ENCODE data around the gene SULT1A1. TPM values are rescaled to one million over a fixed set of nuclear protein-coding genes. Genes with fewer than 3 reads are reported as not detected.
A peak's percentile ranks its signal among the peaks of the same experiment; 100 is the strongest.
"Not testable (repeated sequence)": the region's sequence is repeated elsewhere in the genome, so short reads cannot be mapped to it uniquely, and the experiment has no call there.

The SULT1A1 gene
- total RNA-seq (2022) (4.2 and 5.3 TPM in 2 replicates), Bru-seq, nascent RNA (percentile 47 among the genes with signal in this experiment), BruChase-seq, experiment 1, labeled RNA remaining after a 6-hour chase (percentile 37 among the genes with signal in this experiment), BruChase-seq, experiment 2, labeled RNA remaining after a 2-hour chase (percentile 47 among the genes with signal in this experiment)
- long read RNA-seq, partial matches to known transcripts = 3 of 12 reads
- long read RNA-seq, other reads (novel, unspliced or antisense) = 6 of 12 reads

- CTCF ChIA-PET = no interaction called here
- Mint-ChIP-seq H3K27ac (ENCODE audit: low read depth, unreplicated experiment) (no peak within 1 kb of the TSS), H3K36me3 (ENCODE audit: insufficient read depth, unreplicated experiment) (no peaks in the 10 kb centered on the region), H3K4me3 (ENCODE audit: unreplicated experiment) (no peak within 1 kb of the TSS), H3K27me3 (ENCODE audit: insufficient read depth, unreplicated experiment) (no peaks in the 10 kb centered on the region), H3K9me3 (ENCODE audit: unreplicated experiment) (no peaks in the 10 kb centered on the region), H3K4me1 (ENCODE audit: insufficient read depth, unreplicated experiment) (no peaks in the 10 kb centered on the region)
- TF ChIP-seq CTCF (IDR thresholded peaks at IDR 0.05; ENCODE audit: unreplicated experiment) = no peak
- POLR2A ChIA-PET = no interaction called here
- intact Hi-C loops (cut with micrococcal nuclease) = no loop called here
- no TSS peak for BruUV-seq (replicated peaks)
- DNase-seq (ENCODE audit: unreplicated experiment) = peak; percentile 23
These were observed at the start of gene SULT1A1 for GRCh38 chr16:28609631-28610594. SULT1A1 (minus strand) TSS chr16:28610044; CDS start chr16:28608855, 1,189 bp downstream.

GRCh38 chr16:28639959-28640358 lies 30.1 kb upstream of the SULT1A1 start:
- BruUV-seq (replicated peaks); H3K4me3 Mint-ChIP-seq (ENCODE audit: unreplicated experiment); H3K27ac Mint-ChIP-seq (ENCODE audit: low read depth, unreplicated experiment); DNase-seq (ENCODE audit: unreplicated experiment); H3K4me1 Mint-ChIP-seq (ENCODE audit: insufficient read depth, unreplicated experiment); CTCF ChIA-PET; H3K36me3 Mint-ChIP-seq (ENCODE audit: insufficient read depth, unreplicated experiment); H3K9me3 Mint-ChIP-seq (ENCODE audit: unreplicated experiment); intact Hi-C loops (cut with micrococcal nuclease); POLR2A ChIA-PET; H3K27me3 Mint-ChIP-seq (ENCODE audit: insufficient read depth, unreplicated experiment): not testable (repeated sequence)

DNA sequence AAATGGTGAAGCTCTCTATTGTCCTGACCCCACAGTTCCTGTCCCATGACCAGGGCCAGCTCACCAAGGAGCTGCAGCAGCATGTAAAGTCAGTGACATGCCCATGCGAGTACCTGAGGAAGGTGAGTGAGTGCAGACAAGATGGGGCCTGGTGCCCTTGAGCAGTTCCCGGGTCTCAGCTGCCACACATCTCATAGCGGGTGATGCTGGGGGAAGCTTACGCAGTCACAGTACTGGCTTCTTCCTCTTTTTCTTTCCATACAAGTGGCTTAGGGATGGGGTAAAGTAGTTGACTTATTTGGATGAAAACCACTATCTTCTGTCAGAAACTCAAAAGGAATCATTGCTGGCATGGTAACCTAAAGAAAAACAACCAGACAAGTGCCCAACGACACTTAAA lies 28.5 kb upstream of the SULT1A1 start:
- BruUV-seq (replicated peaks); H3K4me3 Mint-ChIP-seq (ENCODE audit: unreplicated experiment); H3K27me3 Mint-ChIP-seq (ENCODE audit: insufficient read depth, unreplicated experiment); intact Hi-C loops (cut with micrococcal nuclease); POLR2A ChIA-PET; H3K9me3 Mint-ChIP-seq (ENCODE audit: unreplicated experiment); DNase-seq (ENCODE audit: unreplicated experiment); H3K4me1 Mint-ChIP-seq (ENCODE audit: insufficient read depth, unreplicated experiment); CTCF ChIA-PET; H3K36me3 Mint-ChIP-seq (ENCODE audit: insufficient read depth, unreplicated experiment): not testable (repeated sequence)
- H3K27ac Mint-ChIP-seq (ENCODE audit: low read depth, unreplicated experiment) = peak overlapping the region; percentile 69

- H3K4me1 Mint-ChIP-seq (ENCODE audit: insufficient read depth, unreplicated experiment); H3K27me3 Mint-ChIP-seq (ENCODE audit: insufficient read depth, unreplicated experiment); POLR2A ChIA-PET; H3K36me3 Mint-ChIP-seq (ENCODE audit: insufficient read depth, unreplicated experiment); CTCF ChIA-PET; H3K9me3 Mint-ChIP-seq (ENCODE audit: unreplicated experiment); intact Hi-C loops (cut with micrococcal nuclease); H3K4me3 Mint-ChIP-seq (ENCODE audit: unreplicated experiment); DNase-seq (ENCODE audit: unreplicated experiment): not testable (repeated sequence)
- H3K27ac Mint-ChIP-seq (ENCODE audit: low read depth, unreplicated experiment) = peak within 1 kb of the TSS; percentile 69
- BruUV-seq (replicated peaks) = TSS peak; percentile 34
These were observed 27.9 kb upstream of the SULT1A1 start, which contains the start of gene NPIPB8 for GRCh38 chr16:28637765-28638164. NPIPB8 (plus strand) TSS chr16:28638065; CDS start chr16:28638361, 296 bp downstream.

- H3K27me3 Mint-ChIP-seq (ENCODE audit: insufficient read depth, unreplicated experiment); H3K4me1 Mint-ChIP-seq (ENCODE audit: insufficient read depth, unreplicated experiment); CTCF ChIA-PET; H3K36me3 Mint-ChIP-seq (ENCODE audit: insufficient read depth, unreplicated experiment); BruUV-seq (replicated peaks); intact Hi-C loops (cut with micrococcal nuclease); H3K9me3 Mint-ChIP-seq (ENCODE audit: unreplicated experiment): not testable (repeated sequence)
- POLR2A ChIA-PET = interaction anchor here (0.7 kb wide), 1 partner anchor 15 kb away, joined by 3 read pairs; no protein-coding TSS in a partner anchor
- peak overlapping the region; percentile 85 for H3K27ac Mint-ChIP-seq (ENCODE audit: low read depth, unreplicated experiment)
- H3K4me3 Mint-ChIP-seq (ENCODE audit: unreplicated experiment) = peak overlapping the region; percentile 28
- DNase-seq (ENCODE audit: unreplicated experiment) = peak; percentile 67
These were observed 26.4 kb upstream of the SULT1A1 start for GRCh38 chr16:28636093-28636823.

DNA sequence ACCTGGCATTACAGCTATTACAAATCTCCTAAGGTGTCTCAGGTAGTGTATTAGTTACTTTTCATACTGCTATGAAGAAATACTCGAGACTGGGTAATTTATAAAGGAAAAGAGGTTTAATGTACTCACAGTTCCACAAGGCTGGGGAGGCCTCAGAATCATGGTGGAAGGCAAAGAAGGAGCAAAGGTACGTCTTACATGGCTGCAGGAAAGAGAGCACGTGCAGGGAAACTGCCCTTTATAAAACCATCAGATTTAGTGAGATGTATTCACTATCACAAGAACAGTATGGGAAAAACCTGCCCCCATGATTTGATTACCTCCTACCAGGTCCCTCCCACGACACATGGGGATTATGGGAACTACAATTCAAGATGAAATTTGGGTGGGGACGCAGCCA lies 21.1 kb upstream of the SULT1A1 start:
- H3K4me3 Mint-ChIP-seq (ENCODE audit: unreplicated experiment); H3K9me3 Mint-ChIP-seq (ENCODE audit: unreplicated experiment); H3K27me3 Mint-ChIP-seq (ENCODE audit: insufficient read depth, unreplicated experiment); POLR2A ChIA-PET; CTCF ChIA-PET; H3K36me3 Mint-ChIP-seq (ENCODE audit: insufficient read depth, unreplicated experiment); DNase-seq (ENCODE audit: unreplicated experiment); H3K27ac Mint-ChIP-seq (ENCODE audit: low read depth, unreplicated experiment); BruUV-seq (replicated peaks); intact Hi-C loops (cut with micrococcal nuclease); H3K4me1 Mint-ChIP-seq (ENCODE audit: insufficient read depth, unreplicated experiment): not testable (repeated sequence)

All from MCF 10A (cell line).